GM12872 (cell line): ENCODE results near the gene TGM5.

Source experiments
- TF ChIP-seq, protein P1 (sequence below): IDR thresholded peaks from 3 replicates; pipeline ENCODE4 v1.5.1; 2011; ENCODE audit warnings: low read depth, mild to moderate bottlenecking, low read length, moderate library complexity; ENCODE audit not compliant: insufficient read depth

The TGM5 gene

DNA sequence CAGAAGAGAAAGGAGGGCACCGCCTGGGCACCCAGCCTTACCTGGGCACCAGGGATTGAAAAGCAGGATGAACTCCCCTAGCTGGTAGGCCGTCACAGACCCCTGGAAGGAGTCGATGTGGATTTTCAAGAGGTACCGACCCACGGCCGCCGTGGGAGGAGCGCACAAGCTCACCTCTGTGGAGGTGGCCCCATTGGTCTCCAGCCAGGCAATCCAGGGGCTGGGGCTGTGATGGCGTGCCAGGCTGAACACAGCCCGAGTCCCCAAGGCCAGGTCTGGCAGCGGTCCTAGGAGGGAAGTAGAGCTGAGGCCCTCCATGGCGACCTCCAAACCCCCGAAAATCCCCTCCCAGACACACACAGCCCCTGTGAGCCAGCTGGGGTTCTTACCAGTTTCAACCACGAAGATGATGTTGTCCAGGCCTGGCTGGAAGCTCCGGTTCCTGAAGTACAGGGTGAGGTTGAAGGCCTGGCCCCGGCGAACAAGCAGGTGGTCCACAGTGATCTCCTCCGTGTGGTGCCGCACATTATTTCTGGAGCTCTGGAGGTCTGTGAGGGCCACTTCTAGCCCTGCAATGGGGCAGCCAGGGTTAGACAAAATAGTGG is 6.6 kb downstream of the TGM5 start:
- TF ChIP-seq, protein P1, sequence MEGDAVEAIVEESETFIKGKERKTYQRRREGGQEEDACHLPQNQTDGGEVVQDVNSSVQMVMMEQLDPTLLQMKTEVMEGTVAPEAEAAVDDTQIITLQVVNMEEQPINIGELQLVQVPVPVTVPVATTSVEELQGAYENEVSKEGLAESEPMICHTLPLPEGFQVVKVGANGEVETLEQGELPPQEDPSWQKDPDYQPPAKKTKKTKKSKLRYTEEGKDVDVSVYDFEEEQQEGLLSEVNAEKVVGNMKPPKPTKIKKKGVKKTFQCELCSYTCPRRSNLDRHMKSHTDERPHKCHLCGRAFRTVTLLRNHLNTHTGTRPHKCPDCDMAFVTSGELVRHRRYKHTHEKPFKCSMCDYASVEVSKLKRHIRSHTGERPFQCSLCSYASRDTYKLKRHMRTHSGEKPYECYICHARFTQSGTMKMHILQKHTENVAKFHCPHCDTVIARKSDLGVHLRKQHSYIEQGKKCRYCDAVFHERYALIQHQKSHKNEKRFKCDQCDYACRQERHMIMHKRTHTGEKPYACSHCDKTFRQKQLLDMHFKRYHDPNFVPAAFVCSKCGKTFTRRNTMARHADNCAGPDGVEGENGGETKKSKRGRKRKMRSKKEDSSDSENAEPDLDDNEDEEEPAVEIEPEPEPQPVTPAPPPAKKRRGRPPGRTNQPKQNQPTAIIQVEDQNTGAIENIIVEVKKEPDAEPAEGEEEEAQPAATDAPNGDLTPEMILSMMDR, result no peak

DNA sequence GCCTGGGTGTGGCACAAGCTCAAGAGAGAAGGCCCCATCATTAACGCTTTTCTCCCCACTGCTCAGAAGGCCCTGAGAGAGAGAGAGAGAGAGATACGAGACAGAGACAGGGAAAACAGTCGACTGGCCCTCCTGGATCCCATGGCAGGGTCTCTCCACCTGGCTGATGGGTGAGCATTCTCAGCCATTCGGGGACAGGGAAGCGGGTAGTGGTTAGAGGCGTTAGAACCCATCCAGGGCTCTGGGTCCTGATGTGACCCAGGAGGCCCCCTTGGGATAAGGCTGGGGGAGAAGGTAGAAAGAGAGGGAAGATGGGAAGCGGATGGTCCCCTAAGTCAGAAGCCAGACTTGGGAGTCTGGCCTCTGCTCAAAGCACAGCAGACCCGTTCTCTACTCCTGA is 7.9 kb downstream of the TGM5 start:
- TF ChIP-seq, protein P1, result no peak

DNA sequence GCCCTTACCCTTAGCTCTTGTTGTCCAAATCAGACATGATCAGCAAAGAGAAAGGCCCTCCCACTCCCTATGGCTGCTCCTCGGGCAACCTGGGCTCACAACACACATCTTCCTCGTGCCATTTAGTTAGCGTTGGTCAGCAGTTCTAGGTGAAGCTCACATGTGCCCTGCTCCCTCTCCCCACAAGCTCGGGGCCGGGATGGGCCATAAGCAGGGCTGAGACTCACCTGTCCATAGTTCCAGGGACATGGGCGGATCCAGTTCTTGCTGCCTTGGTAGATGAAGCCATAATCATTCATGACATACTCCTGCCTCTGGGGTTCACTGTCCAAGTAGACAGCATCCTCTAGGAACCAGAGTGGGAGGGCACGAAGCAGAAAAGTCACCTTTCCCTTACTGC is 10.4 kb downstream of the TGM5 start:
- TF ChIP-seq, protein P1, result no peak

DNA sequence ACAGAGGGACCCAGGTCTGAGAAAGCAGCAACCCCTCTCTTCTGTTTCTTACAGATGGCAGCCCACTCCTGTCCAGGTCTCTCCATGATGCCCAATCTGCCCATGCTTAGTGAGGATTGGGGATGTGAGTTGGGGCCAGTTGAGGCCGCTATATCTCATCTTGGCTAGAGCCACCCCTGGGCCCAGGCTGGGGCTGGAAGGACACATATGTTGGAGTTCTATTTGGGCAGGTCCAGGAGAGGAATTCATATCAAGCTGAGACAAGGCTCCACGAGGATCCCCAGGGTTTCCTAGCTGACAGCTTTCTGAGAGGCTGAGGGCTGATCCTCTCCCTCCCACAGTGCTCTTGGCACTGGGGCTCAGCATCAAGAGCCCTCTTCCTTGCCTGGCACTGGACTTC is 11.4 kb downstream of the TGM5 start:
- TF ChIP-seq, protein P1, result no peak

DNA sequence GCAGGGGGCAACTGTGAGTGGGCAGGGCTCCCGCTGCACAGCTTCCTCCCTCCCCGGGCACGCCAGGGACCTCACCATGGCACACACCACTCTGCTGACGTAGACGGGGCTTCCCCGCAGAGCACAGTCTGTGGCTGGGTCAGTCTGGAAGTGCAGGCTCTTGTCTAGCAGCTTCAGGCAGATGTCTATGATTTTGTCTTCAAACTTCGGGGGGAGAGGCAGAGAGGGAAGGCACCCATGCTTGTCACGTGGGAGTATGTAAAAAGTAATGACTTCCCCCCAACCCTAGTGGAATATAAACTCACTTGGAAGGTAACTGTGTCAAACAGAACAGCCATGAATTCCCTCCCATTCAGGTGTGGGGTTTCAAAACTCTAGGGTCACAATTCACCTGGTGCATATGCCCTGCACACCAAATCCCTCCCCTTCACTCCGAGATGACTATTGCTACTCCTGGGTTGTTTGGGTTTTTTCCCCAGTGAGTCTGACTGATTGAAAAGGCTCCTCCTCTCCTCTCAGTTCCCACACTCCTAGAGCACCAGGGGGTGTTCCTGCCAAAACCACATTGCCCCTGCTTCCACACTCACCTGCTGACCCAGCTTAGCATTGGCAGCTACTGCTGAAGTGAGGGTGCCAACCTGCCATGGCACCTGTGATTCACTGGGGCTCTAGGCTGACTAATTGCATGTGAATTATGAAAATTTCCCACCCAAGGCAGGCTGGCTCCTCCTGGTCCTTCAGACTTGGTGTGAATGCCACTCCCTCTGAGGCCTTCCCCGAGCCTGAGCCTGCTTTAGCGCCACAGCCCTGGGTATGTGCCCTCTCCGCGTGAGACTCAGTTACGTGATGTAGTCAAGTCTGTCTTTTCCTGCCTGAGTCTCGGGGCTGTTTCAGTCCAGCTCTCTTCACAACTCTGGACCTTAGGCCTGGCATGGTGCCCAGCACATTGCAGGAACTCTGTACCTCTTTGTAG is 13.0 kb downstream of the TGM5 start:
- TF ChIP-seq, protein P1, result no peak

DNA sequence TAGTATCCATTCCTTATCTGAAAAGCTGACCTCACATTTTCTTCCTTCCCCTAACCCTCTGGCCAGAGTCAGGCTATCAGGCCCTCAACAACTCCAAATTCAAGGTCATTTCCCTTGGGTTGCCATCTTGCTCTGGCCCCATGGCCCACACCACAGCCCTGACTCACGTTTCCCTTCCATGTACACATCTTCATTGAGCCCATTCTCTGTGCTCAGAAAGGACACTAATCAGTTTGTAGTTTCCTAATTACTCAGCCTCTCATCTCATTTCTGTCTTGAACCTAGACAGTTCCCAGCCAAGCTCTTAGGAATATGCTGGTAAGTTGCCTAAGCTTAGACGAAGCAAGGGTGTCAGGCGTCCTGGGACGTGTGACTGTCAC is 14.9 kb downstream of the TGM5 start:
- TF ChIP-seq, protein P1, result no peak

DNA sequence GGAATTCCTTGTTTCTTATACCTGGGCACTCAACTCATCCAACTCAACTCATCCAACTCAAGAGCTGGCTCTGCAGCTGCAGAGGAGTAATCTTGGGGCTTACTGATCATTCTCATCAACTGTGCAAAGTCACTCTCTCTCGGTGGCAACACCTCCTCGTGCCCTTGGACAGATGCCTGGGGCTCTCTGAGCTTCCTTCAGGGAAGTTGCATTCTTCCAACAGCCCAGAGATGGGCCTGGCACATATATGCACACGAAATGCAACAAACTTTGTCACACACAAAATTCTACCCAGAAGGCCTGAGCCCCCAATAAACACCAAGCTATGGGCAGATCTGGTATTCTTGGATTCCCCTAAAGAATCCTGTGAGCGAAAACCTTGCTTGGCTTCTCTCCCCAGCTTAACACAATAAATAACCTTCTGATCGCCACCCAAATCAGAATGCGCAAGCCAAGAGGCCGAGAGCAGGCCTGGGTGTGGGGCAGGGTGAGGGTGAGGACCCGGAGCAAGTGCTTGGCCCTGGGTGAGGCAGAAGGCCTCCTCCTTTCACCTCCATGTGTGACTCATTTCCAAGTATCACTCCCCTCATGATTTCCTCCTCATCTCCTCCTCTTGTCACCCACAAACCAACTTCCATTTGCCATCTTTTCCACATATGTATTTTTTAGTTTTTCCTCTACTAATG is 15.4 kb downstream of the TGM5 start:
- TF ChIP-seq, protein P1, result no peak
